M059J (cell line): ENCODE measurements around the gene FAM72D. TPM values are rescaled to one million over a fixed set of nuclear protein-coding genes. Genes with fewer than 3 reads are reported as not detected.
"Not testable (repeated sequence)": the region's sequence is repeated elsewhere in the genome, so short reads cannot be mapped to it uniquely, and the experiment has no call there.

ENCODE experiments used
- DNase-seq: peaks from one replicate; pipeline ENCODE4 v3.0.0-alpha.2; 2012; ENCODE audit warnings: low read depth
- total RNA-seq: library from RNA; depleted of rRNA; stranded (reverse); fragments of >200 nt; shearing (Covaris generic); gene quantifications from 2 replicates; pipeline ENCODE4 v1.2.3, GENCODE V29; 2014

The FAM72D gene
- total RNA-seq, 1 experiment from 2014 or later, result 8.6 TPM

- not testable (repeated sequence) for DNase-seq
These were observed 13.1 kb upstream of the FAM72D start for GRCh38 chr1:145082483-145083255.

- peak; percentile 10 for DNase-seq
These were observed 2.1 kb upstream of the FAM72D start for GRCh38 chr1:145093517-145094149.

GRCh38 chr1:145094655-145095211 lies 1.0 kb upstream of the FAM72D start:
- DNase-seq, result not testable (repeated sequence)

- DNase-seq, result not testable (repeated sequence)
These were observed 6.0 kb downstream of the FAM72D start for GRCh38 chr1:145101725-145102124.

GRCh38 chr1:145103294-145103693 lies 7.5 kb downstream of the FAM72D start:
- DNase-seq, result not testable (repeated sequence)

GRCh38 chr1:145111674-145112073 lies 15.9 kb downstream of the FAM72D start:
- DNase-seq, result not testable (repeated sequence)

GRCh38 chr1:145112703-145113102 lies 16.9 kb downstream of the FAM72D start:
- not testable (repeated sequence) for DNase-seq

GRCh38 chr1:145114560-145115057 lies 18.8 kb downstream of the FAM72D start:
- DNase-seq, result not testable (repeated sequence)

GRCh38 chr1:145115587-145116493 lies 20.1 kb downstream of the FAM72D start:
- not testable (repeated sequence) for DNase-seq

GRCh38 chr1:145119842-145120241 lies 24.1 kb downstream of the FAM72D start:
- DNase-seq, result not testable (repeated sequence)

GRCh38 chr1:145122344-145123061 lies 26.7 kb downstream of the FAM72D start:
- DNase-seq, result not testable (repeated sequence)

GRCh38 chr1:145123062-145123395 lies 27.3 kb downstream of the FAM72D start:
- DNase-seq, result not testable (repeated sequence)

GRCh38 chr1:145123992-145124641 lies 28.3 kb downstream of the FAM72D start:
- not testable (repeated sequence) for DNase-seq

- DNase-seq, result not testable (repeated sequence)
These were observed 29.3 kb downstream of the FAM72D start for GRCh38 chr1:145125112-145125511.

- not testable (repeated sequence) for DNase-seq
These were observed 31.4 kb downstream of the FAM72D start for GRCh38 chr1:145127144-145127543.

GRCh38 chr1:145128697-145129469 lies 33.1 kb downstream of the FAM72D start:
- peak; percentile 8 for DNase-seq

GRCh38 chr1:145134476-145134875 lies 38.7 kb downstream of the FAM72D start:
- DNase-seq, result not testable (repeated sequence)

GRCh38 chr1:145140549-145140948 lies 44.8 kb downstream of the FAM72D start:
- not testable (repeated sequence) for DNase-seq

GRCh38 chr1:145144264-145144913 lies 48.6 kb downstream of the FAM72D start:
- not testable (repeated sequence) for DNase-seq
